ENCODE results near the gene SRMS.
"Not testable (repeated sequence)": the region's sequence is repeated elsewhere in the genome, so short reads cannot be mapped to it uniquely, and the experiment has no call there.

The SRMS gene

DNA sequence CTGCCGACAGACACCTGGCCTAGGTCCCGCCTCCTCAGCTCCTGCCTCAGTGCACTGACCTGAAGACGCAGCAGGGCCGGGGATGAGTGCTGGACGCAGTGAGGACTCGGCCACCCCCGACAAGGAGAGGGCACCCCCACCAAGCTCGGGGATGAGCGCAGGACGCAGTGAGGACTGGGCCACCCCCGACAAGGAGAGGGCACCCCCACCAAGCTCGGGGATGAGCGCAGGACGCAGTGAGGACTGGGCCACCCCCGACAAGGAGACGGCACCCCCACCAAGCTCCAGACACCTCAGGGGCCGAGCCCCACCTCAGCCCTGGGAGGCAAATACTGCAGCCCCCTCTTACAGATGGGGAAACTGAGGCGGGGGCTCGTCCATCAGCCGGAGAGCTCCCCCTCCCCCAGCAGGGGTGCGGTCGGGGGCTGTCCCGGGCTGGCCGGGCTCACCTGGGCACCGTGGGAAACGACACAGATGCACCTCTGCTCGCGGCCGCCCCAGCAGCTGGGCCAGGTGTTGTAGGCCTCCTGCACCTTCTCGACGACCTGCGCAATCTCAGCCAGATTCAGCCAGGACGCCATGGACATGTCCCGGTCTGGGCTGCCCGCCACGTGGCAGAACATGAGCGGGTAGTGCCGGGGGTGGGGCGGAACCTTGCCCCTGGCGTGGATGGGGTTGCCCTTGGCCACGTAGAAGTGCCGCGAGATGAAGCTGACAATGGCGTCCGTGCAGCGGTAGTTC is 19.0 kb upstream of the SRMS start:
- FAIRE-seq (no peak), DNase-seq (ENCODE audit: extremely low spot score, insufficient read length, low read depth) (no peak)

DNA sequence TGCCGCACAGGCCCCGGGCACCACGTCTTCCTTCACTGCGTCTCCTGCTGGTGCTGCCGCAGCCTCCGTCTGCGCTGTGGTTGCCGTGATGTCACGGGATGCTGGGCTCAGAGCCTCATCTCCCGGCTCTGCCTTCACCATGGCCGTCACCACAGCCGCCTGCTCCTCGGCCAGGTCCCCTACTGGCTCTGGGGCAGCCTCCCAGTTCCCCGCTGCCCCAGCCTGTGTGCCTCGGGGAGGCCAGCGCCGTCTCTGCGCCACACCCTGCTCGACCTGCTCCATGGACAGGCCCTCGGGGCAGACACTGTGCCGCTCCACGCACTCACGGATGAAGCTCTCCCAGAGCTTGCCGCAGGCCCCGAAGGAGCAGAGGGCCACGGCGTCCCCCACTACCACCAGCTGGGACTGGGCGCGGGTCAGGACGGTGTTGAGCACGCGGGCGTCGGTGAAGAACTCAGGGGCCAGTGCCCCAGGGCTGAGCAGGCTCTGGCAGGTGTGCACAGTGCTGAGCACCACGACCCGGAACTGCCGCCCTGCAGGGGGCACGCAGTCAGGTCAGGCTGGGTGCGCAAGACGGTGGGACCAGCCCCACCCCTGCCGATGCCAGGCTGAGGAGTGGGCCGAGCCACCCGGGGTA is 18.3 kb upstream of the SRMS start:
- DNase-seq (ENCODE audit: extremely low spot score, insufficient read length, low read depth) (no peak), FAIRE-seq (no peak)

DNA sequence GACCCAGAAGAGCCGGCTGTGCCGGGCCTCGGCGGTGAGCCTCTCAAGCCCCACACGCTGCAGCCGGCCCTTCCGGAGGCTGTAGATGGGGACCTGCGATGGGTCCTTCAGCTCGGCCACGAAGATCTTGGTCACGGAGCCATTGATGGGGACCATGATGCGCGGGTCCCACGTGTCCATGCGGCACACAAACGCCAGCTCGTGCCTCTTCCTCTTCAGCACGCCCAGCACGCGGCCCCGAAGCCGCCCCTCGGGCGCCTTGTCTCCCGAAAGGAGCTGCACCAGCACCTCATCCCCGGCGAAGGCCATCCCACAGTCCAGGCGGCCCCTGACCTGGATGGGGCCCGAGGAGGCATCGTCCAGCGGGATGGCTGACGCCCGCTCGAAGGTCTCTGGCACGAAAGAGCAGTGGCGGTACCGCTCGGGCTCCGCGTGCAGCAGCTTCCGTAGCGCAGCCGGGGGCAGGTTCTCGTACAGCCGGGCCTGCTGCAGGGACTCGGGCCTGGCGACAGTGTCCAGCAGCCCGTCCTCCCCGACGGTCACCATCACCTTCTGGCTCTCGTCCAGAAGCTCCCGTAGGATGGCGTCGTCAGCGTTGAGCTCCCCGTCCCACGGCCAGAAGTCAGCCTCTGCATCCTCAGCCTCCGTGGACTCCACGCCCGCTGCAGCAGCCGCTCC is 17.6 kb upstream of the SRMS start:
- FAIRE-seq (no peak), DNase-seq (ENCODE audit: extremely low spot score, insufficient read length, low read depth) (no peak)

GRCh38 chr20:63564036-63564810 is 16.7 kb upstream of the SRMS start:
- no peak for DNase-seq (ENCODE audit: extremely low spot score, insufficient read length, low read depth)
- FAIRE-seq: no peak

GRCh38 chr20:63563225-63563935 is 15.8 kb upstream of the SRMS start:
- DNase-seq (ENCODE audit: extremely low spot score, insufficient read length, low read depth): no peak
- no peak for FAIRE-seq

DNA sequence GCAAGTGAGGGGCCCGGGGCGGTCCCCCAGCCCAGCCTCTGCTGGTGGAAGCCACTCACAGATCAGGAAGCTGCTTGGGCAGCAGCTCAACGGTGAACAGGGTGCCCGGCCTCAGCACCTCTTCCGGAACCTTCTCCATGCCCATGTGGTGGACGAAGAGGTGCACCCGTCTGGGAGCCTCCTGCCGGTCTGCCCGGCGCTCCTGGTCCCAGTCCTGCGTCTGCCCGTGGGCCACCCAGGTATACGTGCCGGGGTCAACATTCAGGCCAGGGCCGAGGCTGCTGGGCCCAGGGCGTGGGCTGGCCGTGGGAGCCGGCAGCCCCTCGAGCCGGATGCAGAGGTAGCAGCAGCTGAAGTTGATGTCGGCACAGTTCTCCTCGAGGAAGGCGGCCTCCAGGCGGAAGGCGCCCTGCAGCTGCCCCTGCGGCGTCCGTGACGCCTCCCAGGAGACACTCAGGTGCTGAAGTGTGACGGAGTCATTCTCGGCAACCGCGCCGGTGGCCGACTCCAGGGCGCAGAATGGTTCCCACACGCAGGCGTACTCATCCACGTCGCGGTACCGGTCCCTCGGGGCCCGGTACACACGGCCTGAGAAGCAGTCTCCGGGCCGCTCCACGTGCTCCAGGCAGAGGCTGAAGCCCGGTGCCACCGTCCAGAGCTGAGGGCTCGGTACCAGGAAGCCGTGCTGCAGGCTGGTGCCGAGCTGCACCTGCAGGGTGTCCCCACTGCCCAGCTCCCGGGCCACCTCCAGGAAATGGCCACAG is 15.1 kb upstream of the SRMS start:
- DNase-seq (ENCODE audit: extremely low spot score, insufficient read length, low read depth): peak; percentile 54
- peak; percentile 84 for FAIRE-seq

DNA sequence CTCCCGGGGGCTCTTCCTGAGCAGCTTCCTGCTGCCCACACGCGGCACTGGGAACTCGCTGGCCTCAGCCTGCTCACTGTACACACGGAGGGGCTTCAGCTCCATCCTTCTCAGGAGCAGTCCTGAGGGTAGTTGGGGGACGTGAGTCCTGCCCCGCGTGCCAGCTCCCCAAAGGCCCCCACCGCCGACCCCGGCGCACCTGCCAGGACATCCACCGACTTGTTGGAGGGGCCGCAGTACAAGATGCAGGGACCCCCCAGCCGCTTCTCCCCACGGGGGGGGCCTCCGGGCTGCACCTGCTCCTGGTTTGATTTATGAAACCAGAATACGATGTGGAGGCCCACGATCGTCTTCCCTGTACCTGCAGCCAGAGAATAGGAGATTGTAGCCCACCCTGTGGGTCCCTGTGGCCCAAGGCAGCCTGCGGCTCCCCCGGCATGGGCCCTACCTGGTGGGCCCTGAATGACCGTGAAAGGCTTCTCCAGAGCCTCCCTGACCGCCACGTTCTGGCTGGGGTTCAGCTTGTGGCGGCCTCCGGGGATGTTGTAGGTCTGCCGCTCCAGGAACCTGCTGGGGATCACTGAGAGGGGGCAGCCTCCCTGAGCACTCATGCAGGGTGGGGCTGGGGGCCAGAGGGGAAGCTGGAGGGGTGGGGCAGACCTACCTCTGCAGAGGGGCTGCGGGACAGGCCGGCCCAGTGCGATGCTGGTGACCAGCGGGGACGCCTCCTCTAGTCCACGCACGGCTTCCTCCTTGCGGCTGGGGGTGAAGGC is 14.3 kb upstream of the SRMS start:
- no peak for FAIRE-seq
- DNase-seq (ENCODE audit: extremely low spot score, insufficient read length, low read depth): no peak

DNA sequence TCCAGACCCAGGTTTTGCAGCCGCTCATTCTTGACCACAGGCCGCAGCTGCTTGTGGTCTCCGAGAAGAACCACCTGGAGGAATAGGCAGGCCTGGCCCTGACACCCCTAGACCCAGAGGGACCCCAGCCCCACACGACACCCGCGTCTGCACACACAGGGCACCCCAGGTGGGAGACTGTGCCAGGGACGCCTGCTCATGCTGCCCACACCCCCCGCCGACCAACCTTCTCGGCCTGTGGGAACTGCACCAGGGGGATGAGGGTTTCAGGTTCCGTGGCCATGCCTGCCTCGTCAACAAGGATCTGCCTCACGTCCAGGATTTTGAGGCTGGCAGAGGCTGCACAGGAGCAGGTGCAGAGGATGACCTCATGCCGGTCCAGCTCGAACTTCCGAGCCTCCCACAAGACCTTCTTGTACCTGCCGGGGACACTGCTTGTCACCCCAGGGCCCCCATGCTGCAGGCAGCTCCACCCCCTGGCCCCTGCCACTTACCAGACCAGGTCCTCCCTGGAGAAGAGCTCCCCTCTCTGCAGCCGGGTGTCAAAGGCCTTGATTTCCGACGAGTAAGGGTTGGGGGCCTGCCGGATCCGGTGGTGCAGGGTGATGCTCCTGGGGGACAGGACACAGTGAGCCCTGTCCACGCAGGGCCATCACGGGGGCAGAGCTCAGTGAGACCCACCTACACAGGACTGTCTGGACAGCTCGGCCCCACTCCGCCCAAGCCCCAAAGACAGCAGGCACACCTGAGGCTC is 13.5 kb upstream of the SRMS start:
- no peak for FAIRE-seq

DNA sequence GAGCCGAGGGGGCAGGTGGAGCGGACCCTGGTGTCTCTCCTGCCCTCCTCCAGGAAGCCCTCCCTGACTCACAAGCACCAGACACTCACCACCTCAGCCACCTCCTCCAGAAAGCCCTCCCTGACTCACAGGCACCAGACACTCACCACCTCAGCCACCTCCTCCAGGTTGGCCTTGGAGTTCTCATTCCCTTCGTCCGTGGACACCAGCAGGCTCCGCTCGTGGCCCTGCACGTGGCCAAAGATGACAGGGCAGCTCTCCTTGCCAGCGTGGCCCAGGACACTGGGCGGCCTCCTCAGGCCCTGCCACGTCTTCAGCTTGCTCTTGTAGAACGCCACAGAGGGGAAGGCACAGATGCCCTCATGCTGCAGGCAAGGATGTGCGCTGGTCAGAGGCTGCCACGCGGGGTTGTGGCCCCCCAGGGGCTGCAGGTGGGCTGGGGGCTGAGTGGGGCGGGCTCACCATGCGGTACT is 12.8 kb upstream of the SRMS start:
- no peak for DNase-seq (ENCODE audit: extremely low spot score, insufficient read length, low read depth)
- FAIRE-seq: no peak

More for the DNA sequence above, 13.5 kb upstream of the SRMS start:
- no peak for DNase-seq (ENCODE audit: extremely low spot score, insufficient read length, low read depth)

- not testable (repeated sequence) for DNase-seq (ENCODE audit: extremely low spot score, insufficient read length, low read depth); FAIRE-seq
These were observed 12.2 kb upstream of the SRMS start for GRCh38 chr20:63559485-63560332.

DNA sequence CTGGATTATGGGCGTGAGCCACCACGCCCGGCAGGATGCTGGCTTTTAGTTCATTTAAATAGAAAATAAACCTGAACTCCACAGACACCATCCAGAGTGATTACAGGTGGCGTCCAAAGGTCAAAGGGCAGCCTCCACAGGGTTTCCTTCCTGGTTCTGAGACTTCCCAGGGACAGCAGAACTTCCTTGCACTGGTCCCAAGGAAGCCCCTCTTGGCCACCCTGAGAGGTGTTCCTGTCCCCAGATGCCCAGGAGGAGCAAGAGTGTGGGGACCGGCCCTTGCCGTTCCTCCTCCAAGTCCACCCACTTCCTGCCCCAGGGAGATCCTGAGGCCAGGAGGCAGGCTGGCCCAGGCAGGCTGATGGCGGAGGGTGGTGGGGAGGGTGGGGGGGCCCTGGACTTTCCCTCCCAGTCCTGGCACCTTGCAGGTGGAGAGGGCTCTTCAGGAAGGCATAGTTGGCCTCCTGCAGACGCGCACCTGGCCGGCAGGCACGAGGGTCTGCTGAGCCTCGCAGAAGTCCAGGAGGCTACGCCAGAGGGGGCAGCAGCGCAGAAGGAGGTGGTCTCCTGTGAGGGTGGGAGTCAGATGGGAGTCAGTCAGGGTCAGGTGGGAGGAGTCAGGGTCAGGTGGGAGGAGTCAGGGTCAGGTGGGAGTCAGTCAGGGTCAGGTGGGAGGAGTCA is 11.4 kb upstream of the SRMS start:
- DNase-seq (ENCODE audit: extremely low spot score, insufficient read length, low read depth) (no peak), FAIRE-seq (no peak)

DNA sequence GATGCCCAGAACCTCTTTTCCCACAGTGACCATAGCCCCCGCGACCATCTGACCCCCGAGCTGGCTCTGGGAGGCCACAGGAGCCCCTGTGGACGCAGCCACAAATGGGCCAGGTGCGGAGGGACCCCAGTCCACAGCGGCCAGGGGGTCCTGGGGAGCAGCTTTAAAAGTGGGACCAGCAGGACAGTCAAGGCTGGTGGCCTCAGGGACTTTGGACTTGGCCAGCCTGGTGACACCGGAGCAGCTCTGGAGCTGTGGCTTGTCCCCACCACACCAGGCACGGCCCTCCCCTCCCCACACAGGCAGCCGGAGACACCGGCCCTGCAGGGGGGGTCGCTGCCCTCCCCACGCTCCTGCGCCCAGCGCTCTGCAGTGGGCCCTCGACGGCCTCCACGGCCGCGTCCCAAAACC is 9.9 kb upstream of the SRMS start:
- DNase-seq (ENCODE audit: extremely low spot score, insufficient read length, low read depth): no peak
- no peak for FAIRE-seq

DNA sequence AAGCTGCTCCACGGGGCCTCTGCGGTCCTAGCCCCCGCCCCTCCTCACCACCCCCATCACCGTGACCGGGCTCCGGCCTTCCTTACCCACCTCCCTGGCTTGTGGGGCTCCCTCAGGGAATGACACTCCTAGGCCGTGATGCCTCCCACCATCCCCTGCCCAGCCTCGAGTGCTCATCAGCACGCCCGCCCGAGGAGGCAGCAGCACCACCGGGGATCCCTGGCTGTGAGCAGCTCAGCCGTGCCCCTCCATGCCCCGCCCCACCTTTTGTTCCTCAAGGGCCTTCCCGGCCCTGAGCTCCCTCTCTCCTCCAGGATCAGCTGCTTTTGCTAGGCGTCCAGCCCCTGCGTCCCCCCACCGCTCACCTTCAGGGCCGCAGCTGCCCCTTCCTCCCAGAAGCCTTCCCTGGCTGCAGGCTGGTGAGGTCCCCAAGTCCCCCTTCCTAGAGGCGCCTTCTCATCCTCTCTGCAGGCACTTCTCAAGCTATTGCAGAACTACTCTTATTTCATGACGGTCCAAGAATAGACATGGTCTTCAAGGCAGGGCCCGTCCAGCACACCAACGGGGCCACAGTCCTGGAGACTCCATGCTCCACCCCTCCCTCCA is 9.4 kb upstream of the SRMS start:
- DNase-seq (ENCODE audit: extremely low spot score, insufficient read length, low read depth): no peak
- FAIRE-seq: no peak

- DNase-seq (ENCODE audit: extremely low spot score, insufficient read length, low read depth): no peak
- FAIRE-seq: no peak
These were observed 8.3 kb upstream of the SRMS start for GRCh38 chr20:63555661-63556381.

All from GM18507 (cell line).